Erythroblast (primary cell): ENCODE measurements around the gene CDK11A.

Experiments used
- GATA1 ChIP-seq: IDR thresholded peaks from 2 replicates; pipeline ENCODE4 v1.6.1; 2011; ENCODE audit warnings: low read depth, mild to moderate bottlenecking, control low read depth, low read length, moderate library complexity
- POLR2A ChIP-seq: IDR thresholded peaks from 2 replicates; pipeline ENCODE4 v1.6.1; 2011; ENCODE audit warnings: mild to moderate bottlenecking, low read length

- no peak for TF ChIP-seq POLR2A
- TF ChIP-seq GATA1, result no peak
These were observed 39.8 kb upstream of the CDK11A start for GRCh38 chr1:1763657-1764621.
